Measurements from ENCODE around the gene AGA. TPM values are rescaled to one million over a fixed set of nuclear protein-coding genes. Genes with fewer than 3 reads are reported as not detected.

Gene AGA
- total and polyA plus RNA-seq, 2 donors = 9.6 to 22.2 TPM

GRCh38 chr4:177434667-177435066, 7.6 kb downstream of the AGA start:
- Histone ChIP-seq H3K4me1 (ENCODE audit: insufficient read depth) (no peaks in the 10 kb centered on the region), H3K36me3 (ENCODE audit: insufficient read depth) (peaks cover 9% of the 10 kb centered on the region), H3K4me3 (ENCODE audit: low read depth, low read length) (no peak overlapping the region), H3K27ac (ENCODE audit: low read depth) (no peak overlapping the region)
- WGBS = 95% methylated on average over 8 of the region's 8 CpGs
- DNase-seq (ENCODE audit: extremely low spot score) = no peak

GRCh38 chr4:177427192-177427591, 15.0 kb downstream of the AGA start:
- peaks cover 5% of the 10 kb centered on the region for H3K36me3 ChIP-seq (ENCODE audit: insufficient read depth)
- no peaks in the 10 kb centered on the region for H3K4me1 ChIP-seq (ENCODE audit: insufficient read depth)
- DNase-seq (ENCODE audit: extremely low spot score) = no peak
- no peak overlapping the region for H3K27ac ChIP-seq (ENCODE audit: low read depth)
- WGBS = 66% methylated on average over 1 of the region's 1 CpG
- H3K4me3 ChIP-seq (ENCODE audit: low read depth, low read length) = no peak overlapping the region

GRCh38 chr4:177419434-177419833, 22.8 kb downstream of the AGA start:
- DNase-seq (ENCODE audit: extremely low spot score) = no peak
- 79% methylated on average over 3 of the region's 3 CpGs for WGBS
- Histone ChIP-seq H3K4me1 (ENCODE audit: insufficient read depth) (no peaks in the 10 kb centered on the region), H3K27ac (ENCODE audit: low read depth) (no peak overlapping the region), H3K4me3 (ENCODE audit: low read depth, low read length) (no peak overlapping the region), H3K36me3 (ENCODE audit: insufficient read depth) (no peaks in the 10 kb centered on the region)

GRCh38 chr4:177413656-177414055, 28.6 kb downstream of the AGA start:
- Histone ChIP-seq H3K36me3 (ENCODE audit: insufficient read depth) (peaks cover under 1% of the 10 kb centered on the region), H3K27ac (ENCODE audit: low read depth) (no peak overlapping the region)

GRCh38 chr4:177413076-177413475, 29.2 kb downstream of the AGA start:
- H3K4me1 ChIP-seq (ENCODE audit: insufficient read depth) = no peaks in the 10 kb centered on the region
- H3K36me3 ChIP-seq (ENCODE audit: insufficient read depth) = peaks cover 1% of the 10 kb centered on the region
- H3K4me3 ChIP-seq (ENCODE audit: low read depth, low read length) = no peak overlapping the region
- no peak for DNase-seq (ENCODE audit: extremely low spot score)
- 41% methylated on average over 1 of the region's 1 CpG for WGBS
- no peak overlapping the region for H3K27ac ChIP-seq (ENCODE audit: low read depth)

More at GRCh38 chr4:177413656-177414055, 28.6 kb downstream of the AGA start:
- no peak for DNase-seq (ENCODE audit: extremely low spot score)
- Histone ChIP-seq H3K4me3 (ENCODE audit: low read depth, low read length) (no peak overlapping the region), H3K4me1 (ENCODE audit: insufficient read depth) (no peaks in the 10 kb centered on the region)

- WGBS = 80% methylated on average over 5 of the region's 5 CpGs
- DNase-seq (ENCODE audit: extremely low spot score) = no peak
- Histone ChIP-seq H3K4me3 (ENCODE audit: low read depth, low read length) (no peak overlapping the region), H3K27ac (ENCODE audit: low read depth) (no peak overlapping the region), H3K4me1 (ENCODE audit: insufficient read depth) (no peaks in the 10 kb centered on the region), H3K36me3 (ENCODE audit: insufficient read depth) (peaks cover 1% of the 10 kb centered on the region)
These were observed 30.2 kb downstream of the AGA start for GRCh38 chr4:177411996-177412395.

- Histone ChIP-seq H3K36me3 (ENCODE audit: insufficient read depth) (peaks cover 1% of the 10 kb centered on the region), H3K4me1 (ENCODE audit: insufficient read depth) (no peaks in the 10 kb centered on the region), H3K27ac (ENCODE audit: low read depth) (no peak overlapping the region), H3K4me3 (ENCODE audit: low read depth, low read length) (no peak overlapping the region)
- no peak for DNase-seq (ENCODE audit: extremely low spot score)
These were observed 31.7 kb downstream of the AGA start for GRCh38 chr4:177410566-177410965.

GRCh38 chr4:177408023-177408422, 34.2 kb downstream of the AGA start:
- Histone ChIP-seq H3K27ac (ENCODE audit: low read depth) (no peak overlapping the region), H3K4me1 (ENCODE audit: insufficient read depth) (no peaks in the 10 kb centered on the region), H3K36me3 (ENCODE audit: insufficient read depth) (peaks cover 1% of the 10 kb centered on the region), H3K4me3 (ENCODE audit: low read depth, low read length) (no peak overlapping the region)
- WGBS = 96% methylated on average over 25 of the region's 25 CpGs
- no peak for DNase-seq (ENCODE audit: extremely low spot score)

- Histone ChIP-seq H3K4me3 (ENCODE audit: low read depth, low read length) (no peak overlapping the region), H3K4me1 (ENCODE audit: insufficient read depth) (no peaks in the 10 kb centered on the region), H3K36me3 (ENCODE audit: insufficient read depth) (peaks cover 1% of the 10 kb centered on the region), H3K27ac (ENCODE audit: low read depth) (no peak overlapping the region)
- no peak for DNase-seq (ENCODE audit: extremely low spot score)
- WGBS = 55% methylated on average over 2 of the region's 2 CpGs
These were observed 36.7 kb downstream of the AGA start for GRCh38 chr4:177405508-177405907.

- no peak for DNase-seq (ENCODE audit: extremely low spot score)
- H3K36me3 ChIP-seq (ENCODE audit: insufficient read depth) = peaks cover 1% of the 10 kb centered on the region
- no peaks in the 10 kb centered on the region for H3K4me1 ChIP-seq (ENCODE audit: insufficient read depth)
- no peak overlapping the region for H3K27ac ChIP-seq (ENCODE audit: low read depth)
- H3K4me3 ChIP-seq (ENCODE audit: low read depth, low read length) = no peak overlapping the region
- WGBS = 83% methylated on average over 4 of the region's 4 CpGs
These were observed 37.3 kb downstream of the AGA start for GRCh38 chr4:177404986-177405385.

- DNase-seq (ENCODE audit: extremely low spot score) = no peak
- no peaks in the 10 kb centered on the region for H3K4me1 ChIP-seq (ENCODE audit: insufficient read depth)
- 83% methylated on average over 3 of the region's 3 CpGs for WGBS
- H3K36me3 ChIP-seq (ENCODE audit: insufficient read depth) = peaks cover 1% of the 10 kb centered on the region
- H3K4me3 ChIP-seq (ENCODE audit: low read depth, low read length) = no peak overlapping the region
- no peak overlapping the region for H3K27ac ChIP-seq (ENCODE audit: low read depth)
These were observed 37.9 kb downstream of the AGA start for GRCh38 chr4:177404342-177404741.

- H3K27ac ChIP-seq (ENCODE audit: low read depth) = no peak overlapping the region
- no peak for DNase-seq (ENCODE audit: extremely low spot score)
- H3K36me3 ChIP-seq (ENCODE audit: insufficient read depth) = peaks cover 1% of the 10 kb centered on the region
- no peak overlapping the region for H3K4me3 ChIP-seq (ENCODE audit: low read depth, low read length)
- 72% methylated on average over 6 of the region's 6 CpGs for WGBS
- H3K4me1 ChIP-seq (ENCODE audit: insufficient read depth) = no peaks in the 10 kb centered on the region
These were observed 38.5 kb downstream of the AGA start for GRCh38 chr4:177403746-177404145.

- Histone ChIP-seq H3K27ac (ENCODE audit: low read depth) (no peak overlapping the region), H3K36me3 (ENCODE audit: insufficient read depth) (no peaks in the 10 kb centered on the region), H3K4me3 (ENCODE audit: low read depth, low read length) (no peak overlapping the region), H3K4me1 (ENCODE audit: insufficient read depth) (no peaks in the 10 kb centered on the region)
- 89% methylated on average over 5 of the region's 5 CpGs for WGBS
- no peak for DNase-seq (ENCODE audit: extremely low spot score)
These were observed 40.5 kb downstream of the AGA start for GRCh38 chr4:177401658-177402273.

GRCh38 chr4:177400030-177400429, 42.2 kb downstream of the AGA start:
- Histone ChIP-seq H3K27ac (ENCODE audit: low read depth) (no peak overlapping the region), H3K36me3 (ENCODE audit: insufficient read depth) (no peaks in the 10 kb centered on the region), H3K4me3 (ENCODE audit: low read depth, low read length) (no peak overlapping the region), H3K4me1 (ENCODE audit: insufficient read depth) (no peaks in the 10 kb centered on the region)
- no peak for DNase-seq (ENCODE audit: extremely low spot score)
- 54% methylated on average over 2 of the region's 2 CpGs for WGBS

GRCh38 chr4:177396352-177396751, 45.9 kb downstream of the AGA start:
- H3K4me1 ChIP-seq (ENCODE audit: insufficient read depth) = no peaks in the 10 kb centered on the region
- H3K27ac ChIP-seq (ENCODE audit: low read depth) = no peak overlapping the region
- no peak overlapping the region for H3K4me3 ChIP-seq (ENCODE audit: low read depth, low read length)
- DNase-seq (ENCODE audit: extremely low spot score) = no peak
- 69% methylated on average over 2 of the region's 2 CpGs for WGBS
- no peaks in the 10 kb centered on the region for H3K36me3 ChIP-seq (ENCODE audit: insufficient read depth)
